IMR-90 (cell line): ENCODE results near the gene SRBD1. TPM values are rescaled to one million over a fixed set of nuclear protein-coding genes. Genes with fewer than 3 reads are reported as not detected.
A peak's percentile ranks its signal among the peaks of the same experiment; 100 is the strongest.

ENCODE experiments used
- ATAC-seq: fragments of 200-7000 bp; cut with Tn5 transposase; 2 replicates; pipeline ENCODE4 v1.9.1; 2020; ENCODE audit warnings: low read depth, mild to moderate bottlenecking, moderate library complexity
- BruUV-seq: library from RNA; stranded (reverse); fragments of 400-500 nt; replicated peaks from 2 replicates; lab custom pipeline; 2021; lab: Mats Ljungman, UMichigan
- CTCF ChIA-PET: fragments of 300-600 bp; formaldehyde crosslinking; extraction: SDS; loops from one replicate; lab custom pipeline; 2021; ENCODE audit warnings: antibody characterized with exemption; lab: Yijun Ruan, JAX
- POLR2A ChIA-PET: fragments of 300-600 bp; sonication (Branson Sonifier 250); formaldehyde crosslinking; loops from one replicate; lab custom pipeline; 2022; ENCODE audit warnings: antibody characterized with exemption; ENCODE audit not compliant: unreplicated experiment; lab: Charles Lee
- DNase-seq: peaks from one replicate; pipeline ENCODE4 v3.0.0; 2013
- H2AFZ ChIP-seq: replicated peaks from 2 replicates; pipeline ENCODE3; 2013; ENCODE audit warnings: low read length, mild to moderate bottlenecking; ENCODE audit not compliant: poor library complexity
- H2AK5ac ChIP-seq: 2 replicates; pipeline ENCODE4 v1.6.1; 2013; ENCODE audit warnings: low read depth, low read length, inconsistent platforms
- H2AK9ac ChIP-seq: replicated peaks from 2 replicates; pipeline ENCODE3; 2013; ENCODE audit warnings: mild to moderate bottlenecking, low read depth, low read length, moderate library complexity; ENCODE audit not compliant: poor library complexity
- H2BK120ac ChIP-seq: 2 replicates; pipeline ENCODE4 v1.6.1; 2013; ENCODE audit warnings: low read depth, low read length, inconsistent platforms
- H2BK15ac ChIP-seq: 3 replicates; pipeline ENCODE4 v1.6.1; 2013; ENCODE audit warnings: low read depth, low read length, inconsistent platforms
- H2BK20ac ChIP-seq: 2 replicates; pipeline ENCODE4 v1.6.1; 2013; ENCODE audit warnings: low read depth, mild to moderate bottlenecking, inconsistent platforms, low read length, moderate library complexity
- H2BK5ac ChIP-seq: 2 replicates; pipeline ENCODE4 v1.6.1; 2013; ENCODE audit warnings: mild to moderate bottlenecking, low read depth, low read length, inconsistent platforms; ENCODE audit not compliant: poor library complexity, severe bottlenecking
- H3K14ac ChIP-seq: replicated peaks from 2 replicates; pipeline ENCODE4 v1.6.1; 2013; ENCODE audit warnings: low read depth, low read length, inconsistent platforms
- H3K18ac ChIP-seq: 2 replicates; pipeline ENCODE4 v1.6.1; 2013; ENCODE audit warnings: low read depth, low read length, control low read depth
- H3K23ac ChIP-seq: 2 replicates; pipeline ENCODE4 v1.6.1; 2013; ENCODE audit warnings: low read depth, low read length, inconsistent platforms
- H3K27ac ChIP-seq: 2 replicates; pipeline ENCODE4 v1.5.1; 2013; ENCODE audit warnings: mild to moderate bottlenecking, control low read depth, low read length; ENCODE audit not compliant: insufficient read depth
- H3K27me3 ChIP-seq: 2 replicates; pipeline ENCODE4 v1.6.1; 2013; ENCODE audit warnings: low read length; ENCODE audit not compliant: control insufficient read depth, insufficient read depth
- H3K36me3 ChIP-seq: 2 replicates; pipeline ENCODE4 v1.6.1; 2013; ENCODE audit warnings: low read length, mixed read lengths; ENCODE audit not compliant: control insufficient read depth, insufficient read depth
- H3K4ac ChIP-seq: 2 replicates; pipeline ENCODE4 v1.6.1; 2013; ENCODE audit warnings: low read depth, low read length, inconsistent platforms
- H3K4me1 ChIP-seq: 2 replicates; pipeline ENCODE4 v1.6.1; 2013; ENCODE audit warnings: low read length, mixed read lengths; ENCODE audit not compliant: control insufficient read depth, insufficient read depth
- H3K4me2 ChIP-seq: 2 replicates; pipeline ENCODE4 v1.6.1; 2013; ENCODE audit warnings: low read depth, mild to moderate bottlenecking, control low read depth, low read length, moderate library complexity
- H3K4me3 ChIP-seq: 2 replicates; pipeline ENCODE4 v1.5.1; 2013; ENCODE audit warnings: low read depth, mild to moderate bottlenecking, control low read depth, low read length, moderate library complexity; ENCODE audit not compliant: insufficient read depth
- H3K56ac ChIP-seq: 2 replicates; pipeline ENCODE4 v1.6.1; 2013; ENCODE audit warnings: low read length, inconsistent platforms; ENCODE audit not compliant: insufficient read depth; ENCODE audit errors: extremely low read depth
- H3K79me1 ChIP-seq, 2 experiments: 2 replicates each; pipeline ENCODE4 v1.6.1; 2013; ENCODE audit warnings: low read length in 2 of 2, inconsistent platforms in 1 of 2, low read depth in 1 of 2
- H3K9ac ChIP-seq: 2 replicates; pipeline ENCODE4 v1.6.1; 2013; ENCODE audit warnings: low read depth, low read length, control low read depth
- H3K9me1 ChIP-seq: 2 replicates; pipeline ENCODE4 v1.6.1; 2013; ENCODE audit warnings: low read length, inconsistent platforms; ENCODE audit not compliant: insufficient read depth
- H3K9me3 ChIP-seq: 2 replicates; pipeline ENCODE4 v1.6.1; 2013; ENCODE audit warnings: low read length; ENCODE audit not compliant: control insufficient read depth, insufficient read depth
- H4K20me1 ChIP-seq: 2 replicates; pipeline ENCODE4 v1.6.1; 2013; ENCODE audit warnings: low read length, inconsistent platforms; ENCODE audit not compliant: insufficient read depth
- H4K5ac ChIP-seq: 2 replicates; pipeline ENCODE4 v1.6.1; 2013; ENCODE audit warnings: mild to moderate bottlenecking, low read depth, low read length, control low read depth
- H4K8ac ChIP-seq, 2 experiments: 2 replicates each; pipeline ENCODE4 v1.6.1; 2013; ENCODE audit warnings: low read depth in 2 of 2, low read length in 2 of 2, control low read depth in 1 of 2, inconsistent platforms in 1 of 2
- H4K91ac ChIP-seq: 2 replicates; pipeline ENCODE4 v1.6.1; 2013; ENCODE audit warnings: low read depth, low read length, inconsistent platforms; ENCODE audit not compliant: insufficient read depth
- CHD1 ChIP-seq: IDR thresholded peaks from 2 replicates; pipeline ENCODE4 v1.6.1; 2012; ENCODE audit warnings: low read depth, low read length, improper control_type of control experiment
- CTCF ChIP-seq: conservative IDR thresholded peaks from 2 replicates; pipeline ENCODE4 v1.5.1; 2012; ENCODE audit warnings: mild to moderate bottlenecking, low read depth, low read length, improper control_type of control experiment
- MAZ ChIP-seq: IDR thresholded peaks from 2 replicates; pipeline ENCODE4 v1.6.1; 2012; ENCODE audit warnings: low read depth, mild to moderate bottlenecking, low read length, improper control_type of control experiment, moderate library complexity, borderline replicate concordance
- MXI1 ChIP-seq: IDR thresholded peaks from 2 replicates; pipeline ENCODE4 v1.6.1; 2012; ENCODE audit warnings: low read depth, mild to moderate bottlenecking, low read length, moderate library complexity, borderline replicate concordance
- NFE2L2 ChIP-seq: fragments of 150-350 bp; IDR thresholded peaks from 2 replicates; pipeline ENCODE4 v1.6.1; 2016; ENCODE audit warnings: low read depth, mild to moderate bottlenecking, low read length
- POLR2A ChIP-seq: IDR thresholded peaks from 2 replicates; pipeline ENCODE4 v1.6.1; 2012; ENCODE audit warnings: mild to moderate bottlenecking, low read depth, low read length
- RFX5 ChIP-seq: IDR thresholded peaks from 2 replicates; pipeline ENCODE4 v1.8.0; 2012; ENCODE audit warnings: low read depth, mild to moderate bottlenecking, low read length, moderate library complexity
- USF2 ChIP-seq: fragments of 150-350 bp; IDR thresholded peaks from 2 replicates; pipeline ENCODE4 v1.6.1; 2017; ENCODE audit warnings: mild to moderate bottlenecking, antibody characterized with exemption, low read length, low read depth
- WGBS, 2 experiments: methylation state at CpG; one replicate each; pipeline versions ENCODE4 v1.1.5 to v1.1.7; 2013; ENCODE audit warnings: missing lambda C conversion rate in 2 of 2; ENCODE audit not compliant: insufficient read length in 1 of 2; ENCODE audit errors: extremely low coverage in 2 of 2; 5-methylcytosine and 5-hydroxymethylcytosine counted together
- dilution Hi-C: fragments of 300-500 bp; cut with HindIII; formaldehyde crosslinking; loops from one replicate; pipeline ENCODE4 v1.14.3; 2018; ENCODE audit warnings: low sequenced_read_pairs; ENCODE audit not compliant: unreplicated experiment
- in situ Hi-C: fragments of 300-500 bp; cut with MboI; formaldehyde crosslinking; loops from 3 replicates; pipeline ENCODE4 v1.14.3; 2019; ENCODE audit warnings: low sequenced_read_pairs, inconsistent platforms, mixed read lengths
- intact Hi-C: fragments of 100-400 bp; cut with micrococcal nuclease; formaldehyde crosslinking; loops from 2 replicates; pipeline ENCODE4 v1.10.0; 2022
- polyA plus RNA-seq, 3 experiments: library from polyadenylated mRNA; depleted of rRNA; stranded (reverse); fragments of >200 nt; gene quantifications; 2 replicates each; pipeline ENCODE4 v1.2.3, GENCODE V29; 2012; ENCODE audit warnings: low replicate concordance in 1 of 3
- total RNA-seq: library from RNA; depleted of rRNA; stranded (reverse); fragments of >200 nt; gene quantifications from 2 replicates; pipeline ENCODE4 v1.2.3, GENCODE V29; 2012

Gene SRBD1
- total and polyA plus RNA-seq, 2 of the 4 experiments (the other 2 are of a cell fraction): 3.5 to 14.7 TPM

GRCh38 chr2:45435316-45435715 lies 175.8 kb downstream of the SRBD1 start:
- no CpG with 5 or more reads among the region's 3 CpGs for WGBS, 2 experiments
- H3K9me3 ChIP-seq: no peaks in the 10 kb centered on the region
- no peak overlapping the region for H2AFZ ChIP-seq
- in situ Hi-C loops (no loop called here), intact Hi-C loops (no loop called here), dilution Hi-C loops (no loop called here)
- H3K27ac ChIP-seq: no peak overlapping the region
- H4K8ac ChIP-seq: no peak overlapping the region
- ChIA-PET CTCF (interaction anchor here (0.6 to 0.9 kb wide), 3 partner anchors 22 to 1201 kb away, joined by 4 read pairs; no protein-coding TSS in a partner anchor), POLR2A (interaction anchor here (0.6 kb wide), 1 partner anchor 18 kb away, joined by 7 read pairs; no protein-coding TSS in a partner anchor)
- no peak overlapping the region for H3K23ac ChIP-seq
- no peak overlapping the region for H2BK120ac ChIP-seq
- no peak overlapping the region for H2BK15ac ChIP-seq
- no peak overlapping the region for H3K14ac ChIP-seq
- ATAC-seq (peak; percentile 94), DNase-seq (peak; percentile 82)
- no peak overlapping the region for H4K91ac ChIP-seq
- no peak overlapping the region for H3K18ac ChIP-seq
- TF ChIP-seq MAZ (no peak), CHD1 (no peak), POLR2A (no peak), NFE2L2 (no peak), RFX5 (no peak), MXI1 (no peak), CTCF (no peak), USF2 (no peak)
- H3K27me3 ChIP-seq: no peaks in the 10 kb centered on the region
- BruUV-seq: no TSS peak
- H2BK20ac ChIP-seq: no peak overlapping the region
- H3K9me1 ChIP-seq: no peaks in the 10 kb centered on the region
- H2BK5ac ChIP-seq: peak overlapping the region; percentile 81
- H3K4me2 ChIP-seq: no peak overlapping the region; the same call in 1 of the 2 replicates
- no peak overlapping the region for H3K9ac ChIP-seq
- peaks cover 2% of the 10 kb centered on the region; the same call in 1 of the 2 replicates for H3K4me1 ChIP-seq
- no peaks in the 10 kb centered on the region for H4K20me1 ChIP-seq
- H2AK5ac ChIP-seq: no peak overlapping the region
- H3K56ac ChIP-seq: no peak overlapping the region
- H3K4ac ChIP-seq: no peak overlapping the region
- H3K79me1 ChIP-seq: no peaks in the 10 kb centered on the region
- no peak overlapping the region for H3K4me3 ChIP-seq
- no peak overlapping the region for H4K5ac ChIP-seq
- H2AK9ac ChIP-seq: no peak overlapping the region
- no peaks in the 10 kb centered on the region for H3K36me3 ChIP-seq
